ENCODE measurements around the gene KAT6B.

The KAT6B gene

DNA sequence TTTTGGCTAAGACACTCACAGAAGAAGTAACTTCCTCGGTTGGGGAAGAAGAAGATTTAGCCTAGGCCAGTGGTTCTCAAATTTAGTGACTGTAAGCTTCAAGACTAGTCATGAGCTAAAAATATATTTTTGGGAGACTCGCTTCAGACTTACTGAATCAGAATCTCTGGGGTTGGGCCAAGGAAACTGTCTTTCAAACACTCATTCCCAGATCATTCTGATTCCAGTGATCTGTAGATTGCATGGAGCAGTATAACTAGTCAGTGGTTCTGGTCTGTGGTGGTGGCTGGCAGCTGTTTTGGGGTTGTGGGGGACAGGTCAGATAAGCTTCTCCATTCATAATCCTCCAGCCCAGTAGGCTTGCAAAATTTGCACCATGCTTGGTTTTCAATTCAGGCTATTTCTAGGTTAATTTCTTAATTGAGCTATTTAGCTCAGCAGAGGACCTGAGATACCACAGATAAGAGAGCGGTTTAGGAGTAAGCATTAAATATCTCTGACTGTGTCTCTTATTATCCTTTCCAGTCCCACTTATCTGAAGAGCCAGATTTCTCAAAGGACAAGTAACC lies 3.8 kb upstream of the KAT6B start:
- no peak for TF ChIP-seq CTCF (conservative IDR thresholded peaks at IDR 0.05; ENCODE audit: control insufficient read depth, insufficient read depth, low read depth, low read length)
- H3K4me3 ChIP-seq (ENCODE audit: control insufficient read depth, low read depth, low read length) = no peak overlapping the region
- DNase-seq (ENCODE audit: low read depth) = peak; percentile 83

GRCh38 chr10:74823791-74824183 lies 2.6 kb upstream of the KAT6B start:
- no peak overlapping the region for H3K4me3 ChIP-seq (ENCODE audit: control insufficient read depth, low read depth, low read length)
- TF ChIP-seq CTCF (conservative IDR thresholded peaks at IDR 0.05; ENCODE audit: control insufficient read depth, insufficient read depth, low read depth, low read length) = no peak
- DNase-seq (ENCODE audit: low read depth) = no peak

GRCh38 chr10:74824184-74824899 lies 2.1 kb upstream of the KAT6B start:
- DNase-seq (ENCODE audit: low read depth) = no peak
- TF ChIP-seq CTCF (conservative IDR thresholded peaks at IDR 0.05; ENCODE audit: control insufficient read depth, insufficient read depth, low read depth, low read length) = no peak
- H3K4me3 ChIP-seq (ENCODE audit: control insufficient read depth, low read depth, low read length) = peak overlapping the region; percentile 79

GRCh38 chr10:74824900-74825370 lies 1.5 kb upstream of the KAT6B start:
- H3K4me3 ChIP-seq (ENCODE audit: control insufficient read depth, low read depth, low read length) = peak overlapping the region; percentile 79
- no peak for DNase-seq (ENCODE audit: low read depth)
- TF ChIP-seq CTCF (conservative IDR thresholded peaks at IDR 0.05; ENCODE audit: control insufficient read depth, insufficient read depth, low read depth, low read length) = no peak

DNA sequence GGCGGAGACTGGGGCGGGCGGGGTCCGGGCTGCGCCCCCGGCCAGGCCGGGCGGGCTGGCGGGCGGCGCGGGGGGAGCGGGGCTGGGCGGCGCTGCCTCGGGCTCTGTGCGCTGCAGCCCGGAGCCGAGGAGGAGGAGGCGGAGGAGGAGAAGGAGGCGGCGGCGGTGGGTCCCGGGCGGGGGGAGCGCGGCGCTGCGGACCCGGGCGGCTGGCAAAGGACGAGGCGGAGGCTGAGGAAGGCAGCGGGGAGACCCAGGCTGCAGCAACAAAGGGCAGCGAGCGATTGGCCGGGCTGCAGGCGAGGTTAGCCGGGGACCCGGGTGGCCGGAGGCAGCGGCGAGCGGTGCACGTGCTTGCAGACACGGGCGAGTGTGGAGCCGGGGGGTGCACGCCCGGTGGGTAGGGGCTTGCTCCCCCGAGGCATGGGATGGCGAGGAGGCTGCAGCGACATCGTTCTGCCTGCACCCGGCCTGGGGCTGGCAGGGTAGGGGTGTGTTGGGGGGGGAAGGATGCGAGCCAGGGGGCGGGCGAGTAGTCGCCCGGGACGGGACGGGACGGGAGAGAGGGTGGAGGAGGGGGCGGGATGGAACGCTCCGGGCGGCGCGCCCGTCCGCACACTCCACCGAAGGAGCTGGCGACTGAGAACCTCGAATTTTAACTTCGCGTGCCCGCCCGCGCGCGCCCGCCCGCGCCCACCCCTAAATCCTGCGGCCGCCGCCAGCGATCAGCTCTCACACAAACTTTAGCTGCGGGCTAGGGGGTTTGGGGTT lies 844 bp upstream of the KAT6B start:
- no peak for TF ChIP-seq CTCF (conservative IDR thresholded peaks at IDR 0.05; ENCODE audit: control insufficient read depth, insufficient read depth, low read depth, low read length)
- no peak for DNase-seq (ENCODE audit: low read depth)
- H3K4me3 ChIP-seq (ENCODE audit: control insufficient read depth, low read depth, low read length) = peak overlapping the region; percentile 79

- DNase-seq (ENCODE audit: low read depth) = no peak
- peak overlapping the region; percentile 74 for H3K4me3 ChIP-seq (ENCODE audit: control insufficient read depth, low read depth, low read length)
- TF ChIP-seq CTCF (conservative IDR thresholded peaks at IDR 0.05; ENCODE audit: control insufficient read depth, insufficient read depth, low read depth, low read length) = no peak
These were observed 643 bp downstream of the KAT6B start for GRCh38 chr10:74827045-74827441.
